GM21825 (cell line): ENCODE measurements around the gene PLA2G4E.

Experiments used
- ATAC-seq: cut with Tn5 transposase; IDR thresholded peaks from one replicate; pipeline ENCODE4 v1.9.1; 2021; ENCODE audit warnings: mild to moderate bottlenecking, moderate library complexity; ENCODE audit not compliant: unreplicated experiment

PLA2G4E gene

DNA sequence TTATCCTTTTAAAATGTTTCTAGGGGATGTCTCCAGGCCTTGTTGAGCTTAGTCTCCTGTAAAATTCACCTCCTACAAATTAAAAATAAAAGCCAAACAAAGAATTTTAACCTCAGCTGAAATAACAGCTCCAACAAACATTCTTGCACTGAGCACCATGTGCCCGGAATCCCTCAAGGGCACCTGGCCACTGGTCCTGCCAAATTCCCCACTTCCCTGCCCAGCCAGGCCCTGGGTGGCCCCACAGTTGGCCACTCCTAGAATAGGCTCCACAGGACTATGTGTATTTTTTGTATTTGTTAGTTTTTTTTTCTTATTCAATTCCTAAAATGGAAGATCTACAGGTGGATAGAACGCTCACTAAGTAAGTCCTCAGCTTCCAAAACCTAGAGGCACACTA, 33.1 kb upstream of the PLA2G4E start:
- no peak for ATAC-seq

DNA sequence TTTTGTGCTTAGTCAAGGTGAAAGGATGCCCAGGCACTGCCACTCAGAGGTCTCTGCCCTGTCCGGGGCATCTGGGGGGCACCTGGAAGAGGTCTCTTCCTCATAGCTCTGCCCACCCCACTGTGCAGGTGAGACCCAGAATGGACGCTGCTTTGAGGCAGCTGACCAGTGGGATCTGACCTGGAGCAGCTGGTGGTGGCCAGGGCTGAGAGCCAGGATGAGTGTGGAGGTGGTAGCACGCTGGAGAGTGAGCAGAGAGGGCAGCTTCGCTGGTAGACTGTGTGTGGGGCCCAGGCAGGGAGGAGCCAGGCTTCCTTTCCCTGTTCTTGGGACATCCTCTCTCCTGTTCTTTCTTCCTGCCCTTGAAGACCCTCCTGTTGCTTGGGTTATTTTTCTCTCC, 32.2 kb upstream of the PLA2G4E start:
- no peak for ATAC-seq

DNA sequence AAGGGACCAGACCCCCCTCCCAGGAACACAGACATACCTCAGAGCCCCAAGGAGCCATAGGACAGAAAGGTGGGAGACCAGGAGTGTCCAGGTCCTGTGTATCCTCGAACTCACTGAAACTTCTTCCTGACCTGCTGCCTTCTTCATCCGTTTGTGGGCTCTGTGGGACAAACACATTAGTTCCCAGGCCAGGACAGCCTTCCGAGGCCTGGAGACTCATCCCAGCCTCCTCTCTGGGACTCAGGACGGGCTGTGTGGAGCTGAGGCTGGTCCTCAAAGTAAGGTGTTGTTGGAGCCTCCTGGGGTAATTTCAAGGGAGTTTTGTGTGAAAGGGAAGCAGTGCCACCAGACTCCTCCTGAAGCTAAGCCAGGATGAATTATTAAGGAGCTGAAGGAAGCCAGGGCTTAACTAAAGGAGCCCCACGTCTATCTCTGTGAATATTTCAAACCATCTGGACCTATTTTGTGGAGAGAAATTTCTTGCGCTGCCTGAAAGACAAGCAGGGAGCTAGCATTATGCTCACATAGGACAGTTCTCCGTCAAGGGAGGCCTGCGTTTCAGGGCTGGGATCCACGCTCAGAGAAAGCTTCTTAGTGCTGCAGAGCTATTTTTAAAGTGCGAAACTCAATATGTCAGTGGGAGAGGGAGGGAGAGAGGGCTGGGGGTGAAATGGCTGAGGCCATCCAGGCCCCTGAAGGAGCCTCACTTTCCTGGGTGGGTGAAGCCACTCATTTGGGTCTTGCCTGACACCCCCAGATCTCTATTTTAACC, 29.8 kb upstream of the PLA2G4E start:
- no peak for ATAC-seq

DNA sequence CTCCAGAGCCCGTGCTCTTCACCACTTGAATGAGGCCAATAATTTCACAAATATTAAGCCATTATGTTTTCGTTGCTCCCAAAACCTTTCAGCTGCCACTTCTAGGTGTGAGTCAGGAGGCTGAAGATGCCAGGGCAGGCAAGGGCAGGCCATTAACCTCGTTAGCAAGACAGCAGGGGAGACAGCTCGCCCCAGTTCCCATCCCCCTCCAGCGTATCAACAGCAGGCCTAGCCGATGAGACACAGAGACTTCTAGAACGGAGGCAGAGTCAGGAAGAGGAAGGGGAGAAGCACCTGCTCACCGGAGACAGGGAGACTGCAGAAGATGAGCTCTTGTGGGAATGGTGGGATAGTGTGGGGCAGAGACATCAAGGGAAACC, 28.0 kb upstream of the PLA2G4E start:
- no peak for ATAC-seq

- no peak for ATAC-seq
Measured at GRCh38 chr15:42048080-42048820, 27.4 kb upstream of the PLA2G4E start.

- ATAC-seq = no peak
Measured at GRCh38 chr15:42046597-42046996, 25.8 kb upstream of the PLA2G4E start.

DNA sequence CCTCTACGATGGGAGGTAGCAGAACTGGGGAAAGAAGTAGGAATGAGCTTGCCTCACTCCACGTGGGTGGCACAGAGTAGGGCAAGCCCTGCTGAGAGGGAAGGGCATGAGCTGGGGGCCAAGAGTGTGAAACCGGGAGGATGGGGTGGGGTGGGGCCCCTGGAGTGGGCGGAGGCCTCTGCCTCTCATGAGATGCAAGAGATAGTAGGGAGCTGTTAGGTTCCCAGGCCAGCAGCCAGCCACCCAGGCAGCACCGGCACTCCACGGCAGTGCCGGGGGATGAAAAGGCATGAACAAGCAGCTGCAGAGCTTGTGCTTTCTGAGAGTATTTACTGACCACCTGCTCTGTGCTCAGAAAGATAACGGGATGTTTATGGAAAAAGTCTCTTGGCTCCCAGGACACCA, 24.4 kb upstream of the PLA2G4E start:
- no peak for ATAC-seq

- ATAC-seq = no peak
Measured at GRCh38 chr15:42042602-42043400, 22.0 kb upstream of the PLA2G4E start.

- ATAC-seq = no peak
Measured at GRCh38 chr15:42038401-42038800, 17.6 kb upstream of the PLA2G4E start.

- no peak for ATAC-seq
Measured at GRCh38 chr15:42037656-42038055, 16.8 kb upstream of the PLA2G4E start.

GRCh38 chr15:42036966-42037365, 16.1 kb upstream of the PLA2G4E start:
- no peak for ATAC-seq

GRCh38 chr15:42036112-42036905, 15.5 kb upstream of the PLA2G4E start:
- ATAC-seq = no peak

- peak; percentile 59 for ATAC-seq
Measured at GRCh38 chr15:42035435-42035761, 14.6 kb upstream of the PLA2G4E start.

DNA sequence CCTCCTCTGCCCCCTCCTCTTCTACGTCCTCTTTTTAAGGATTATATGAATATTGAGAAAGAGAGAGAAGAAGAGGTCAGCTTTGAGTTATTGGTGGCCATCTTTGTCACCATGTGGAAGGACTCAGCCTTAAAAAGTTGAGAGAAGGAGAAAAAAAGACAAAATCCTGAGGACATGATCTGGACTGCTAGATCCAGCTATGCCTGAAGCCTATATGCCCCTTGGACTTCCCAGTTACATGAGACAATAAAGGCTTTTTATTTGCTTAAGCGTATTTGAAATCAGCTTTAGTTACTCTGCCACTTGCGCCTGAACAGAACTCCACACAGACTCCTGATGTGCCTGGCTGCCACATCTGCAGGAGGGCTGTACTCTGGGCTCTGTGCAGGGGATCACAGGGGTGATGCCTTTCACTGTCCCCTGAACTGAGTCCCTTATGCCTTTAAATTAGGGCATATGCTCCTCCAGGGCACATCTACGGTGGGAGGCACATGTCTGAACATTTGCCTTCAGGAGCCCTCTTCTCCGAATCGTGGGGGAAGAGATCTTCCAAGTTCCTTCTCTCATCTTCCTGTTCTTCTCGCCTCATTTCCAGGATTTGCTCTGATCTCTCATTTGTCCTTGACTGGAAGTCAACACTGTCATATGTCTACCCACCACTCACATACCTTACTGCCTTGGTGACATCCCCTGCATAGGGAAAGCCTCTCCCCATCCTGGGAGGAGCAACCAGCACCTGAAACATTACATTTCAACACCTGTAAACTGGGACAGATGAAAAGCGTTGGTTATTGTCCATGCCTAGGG, 14.0 kb upstream of the PLA2G4E start:
- ATAC-seq = peak; percentile 7

DNA sequence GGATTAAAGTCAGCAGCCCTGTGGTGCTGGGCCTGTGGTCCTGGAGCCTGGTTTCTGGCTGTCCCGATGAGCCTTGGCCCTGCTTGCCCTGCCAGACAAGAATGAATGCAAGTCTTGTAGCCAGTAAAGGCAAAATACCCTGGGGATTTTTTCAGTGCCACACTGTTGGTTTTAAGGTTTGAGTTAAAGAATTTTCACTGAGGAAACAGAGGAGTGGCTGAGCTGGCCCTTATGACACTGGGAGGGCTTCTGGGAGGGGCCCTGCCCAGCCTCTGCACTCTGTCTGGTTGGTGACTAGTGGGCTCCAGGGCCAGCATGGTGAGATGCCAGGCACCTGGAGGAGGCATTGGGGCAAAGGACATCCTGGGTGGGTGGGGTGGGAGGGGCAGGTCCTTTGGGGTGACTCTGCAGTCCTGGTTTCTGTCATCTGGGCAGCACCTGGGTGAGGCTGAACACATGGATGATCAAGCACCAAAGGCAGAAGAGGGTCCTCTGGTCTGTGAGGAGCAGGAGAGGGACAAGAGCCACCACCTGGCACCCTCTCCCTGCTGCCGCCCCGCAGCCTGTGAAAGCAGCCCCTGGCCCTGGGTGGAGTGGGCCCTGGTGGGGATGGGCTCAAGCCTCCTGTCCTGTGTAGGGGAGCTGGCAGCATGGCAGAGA, 12.5 kb upstream of the PLA2G4E start:
- ATAC-seq = no peak

GRCh38 chr15:42032376-42033213, 11.8 kb upstream of the PLA2G4E start:
- ATAC-seq = no peak

- ATAC-seq = no peak
Measured at GRCh38 chr15:42031198-42031915, 10.5 kb upstream of the PLA2G4E start.

DNA sequence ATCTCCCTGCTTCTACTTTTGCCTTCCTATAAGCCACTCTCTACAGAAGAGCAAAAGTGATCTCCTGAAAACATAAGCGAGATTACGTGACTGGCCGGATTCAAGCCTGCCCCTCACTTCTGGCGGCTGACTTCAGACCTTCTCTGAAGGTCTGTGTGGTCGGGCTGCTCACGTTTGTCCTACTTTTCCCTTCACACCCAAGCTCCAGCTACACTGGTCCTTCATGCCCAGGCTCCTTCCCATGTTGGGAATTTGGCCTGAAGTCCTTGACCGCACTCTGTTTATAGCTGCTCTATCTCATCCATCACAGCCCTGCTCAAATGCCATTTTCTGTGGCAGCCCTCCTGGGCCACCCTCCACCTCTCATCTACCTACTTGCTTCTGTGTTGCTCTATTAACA, 6.7 kb upstream of the PLA2G4E start:
- no peak for ATAC-seq
